GM12878 (cell line): Measurements from ENCODE around the gene BICRAL. TPM values are rescaled to one million over a fixed set of nuclear protein-coding genes. Genes with fewer than 3 reads are reported as not detected.

Source experiments
- ATAC-seq: fragments of 200-7000 bp; cut with Tn5 transposase; 3 replicates; pipeline ENCODE4 v1.9.1; 2020; ENCODE audit warnings: mild to moderate bottlenecking, moderate library complexity
- BruUV-seq: library from RNA; stranded (reverse); fragments of 400-500 nt; replicated peaks from 2 replicates; lab custom pipeline; 2021; lab: Mats Ljungman, UMichigan
- CTCF ChIA-PET: fragments of 300-600 bp; sonication (Branson Sonifier 250); formaldehyde crosslinking; extraction: SDS; loops from one replicate; lab custom pipeline; 2021; ENCODE audit warnings: inconsistent platforms; lab: Yijun Ruan, JAX
- POLR2A ChIA-PET: fragments of 350-600 bp; formaldehyde crosslinking; extraction: SDS; loops from one replicate; lab custom pipeline; 2021; ENCODE audit warnings: inconsistent platforms; lab: Charles Lee
- RAD21 ChIA-PET: fragments of 300-600 bp; sonication (Branson Sonifier 250); formaldehyde crosslinking; loops from one replicate; lab custom pipeline; 2023; ENCODE audit warnings: antibody characterized with exemption; ENCODE audit not compliant: unreplicated experiment; lab: Charles Lee
- SMC1A ChIA-PET: fragments of 300-600 bp; sonication (Branson Sonifier 250); formaldehyde crosslinking; loops from one replicate; lab custom pipeline; 2023; ENCODE audit not compliant: unreplicated experiment, uncharacterized antibody; lab: Charles Lee
- DNase-seq: peaks from one replicate; pipeline ENCODE4 v3.0.0-alpha.2; 2011; ENCODE audit warnings: low read depth, low spot score
- FAIRE-seq: peaks from 3 replicates; lab custom pipeline; 2011; peaks lifted over from hg19 to GRCh38; lab: Jason Lieb, UNC
- H2AFZ ChIP-seq: 2 replicates; pipeline ENCODE4 v1.6.0; 2011; ENCODE audit warnings: low read depth, low read length, control low read depth; ENCODE audit not compliant: control insufficient read depth
- H3K27ac ChIP-seq: 2 replicates; pipeline ENCODE4 v1.5.1; 2011; ENCODE audit warnings: control low read depth; ENCODE audit not compliant: control insufficient read depth, insufficient read depth
- H3K27me3 ChIP-seq, 2 experiments: replicated peaks in 1 of 2; 2 replicates each; pipeline versions ENCODE4 v1.6.0 to v1.6.1; 2011; ENCODE audit warnings: low read length in 1 of 2; ENCODE audit not compliant: control insufficient read depth in 2 of 2, insufficient read depth in 2 of 2
- H3K36me3 ChIP-seq, 2 experiments: 2 replicates each; pipeline ENCODE4 v1.5.1; 2011; ENCODE audit warnings: low read length in 1 of 2; ENCODE audit not compliant: control insufficient read depth in 2 of 2, insufficient read depth in 2 of 2
- H3K4me1 ChIP-seq: 2 replicates; pipeline ENCODE4 v1.6.1; 2011; ENCODE audit warnings: mild to moderate bottlenecking, low read length, moderate library complexity, mixed read lengths; ENCODE audit not compliant: control insufficient read depth, insufficient read depth
- H3K4me2 ChIP-seq: 2 replicates; pipeline ENCODE4 v1.6.0; 2011; ENCODE audit warnings: control low read depth; ENCODE audit not compliant: control insufficient read depth, insufficient read depth
- H3K4me3 ChIP-seq: fragments of 200-600 bp; sonication (generic); 2 replicates; pipeline ENCODE4 v1.5.1; 2016
- H3K79me2 ChIP-seq: 2 replicates; pipeline ENCODE4 v1.6.0; 2011; ENCODE audit warnings: low read length; ENCODE audit not compliant: control insufficient read depth, insufficient read depth
- H3K9ac ChIP-seq: 2 replicates; pipeline ENCODE4 v1.8.0; 2011; ENCODE audit warnings: low read length, control low read depth, mixed read lengths; ENCODE audit not compliant: control insufficient read depth, insufficient read depth
- H3K9me3 ChIP-seq: replicated peaks from 3 replicates; pipeline ENCODE4 v1.5.1; 2011; ENCODE audit warnings: mild to moderate bottlenecking, low read length; ENCODE audit not compliant: control insufficient read depth, insufficient read depth
- H4K20me1 ChIP-seq: 2 replicates; pipeline ENCODE4 v1.6.0; 2011; ENCODE audit not compliant: control insufficient read depth, insufficient read depth
- ATF3 ChIP-seq: IDR thresholded peaks from 2 replicates; pipeline ENCODE4 v1.6.1; 2011; ENCODE audit warnings: low read depth, mild to moderate bottlenecking, low read length, moderate library complexity, borderline replicate concordance; ENCODE audit errors: extremely low read depth
- BCL11A ChIP-seq: IDR thresholded peaks from 2 replicates; pipeline ENCODE4 v1.6.1; 2011; ENCODE audit warnings: low read depth, low read length
- BHLHE40 ChIP-seq, 2 experiments: fragments of 450-650 bp in 1 of 2; IDR thresholded peaks; 2 replicates each; pipeline ENCODE4 v1.6.1; 2011 to 2017; ENCODE audit warnings: low read depth in 2 of 2, borderline replicate concordance in 1 of 2, improper control_type of control experiment in 1 of 2, low read length in 1 of 2, mild to moderate bottlenecking in 1 of 2
- EGR1 ChIP-seq, 2 experiments: IDR thresholded peaks; 1 replicate in 1 of 2; 2 replicates in 1 of 2; pipeline ENCODE4 v1.6.1; 2011 to 2012; ENCODE audit warnings: low read depth in 2 of 2, low read length in 2 of 2, borderline replicate concordance in 1 of 2, mild to moderate bottlenecking in 1 of 2, moderate library complexity in 1 of 2
- MYC ChIP-seq: IDR thresholded peaks from 2 replicates; pipeline ENCODE4 v1.6.1; 2011; ENCODE audit warnings: mild to moderate bottlenecking, low read length, moderate library complexity, inconsistent platforms; ENCODE audit not compliant: insufficient read depth, insufficient replicate concordance, insufficient read length, severe bottlenecking
- POLR2AphosphoS5 ChIP-seq: IDR thresholded peaks from 2 replicates; pipeline ENCODE4 v1.6.1; 2011; ENCODE audit warnings: mild to moderate bottlenecking, low read length, inconsistent platforms
- STAT3 ChIP-seq: IDR thresholded peaks from 2 replicates; pipeline ENCODE4 v1.6.1; 2011; ENCODE audit warnings: low read depth, low read length, improper control_type of control experiment
- ZNF384 ChIP-seq: IDR thresholded peaks from 2 replicates; pipeline ENCODE4 v1.6.1; 2012; ENCODE audit warnings: low read depth, mild to moderate bottlenecking, low read length, improper control_type of control experiment, borderline replicate concordance
- WGBS: methylation state at CpG from one replicate; pipeline ENCODE4 v1.1.6; 2016; ENCODE audit warnings: low lambda C conversion rate; ENCODE audit not compliant: insufficient replicate concordance, insufficient coverage; ENCODE audit errors: missing lambda C conversion rate; 5-methylcytosine and 5-hydroxymethylcytosine counted together
- in situ Hi-C: fragments of 300-500 bp; cut with MboI; formaldehyde crosslinking; loops from 9 replicates; pipeline ENCODE4 v1.14.3; 2018; ENCODE audit warnings: mixed read lengths
- intact Hi-C: fragments of 100-400 bp; cut with micrococcal nuclease; formaldehyde crosslinking; loops from one replicate; pipeline ENCODE4 v1.14.2; 2022; ENCODE audit not compliant: unreplicated experiment
- polyA plus RNA-seq, 11 experiments: library from polyadenylated mRNA; depleted of rRNA in 4 of 11; unstranded in 6 of 11; stranded (reverse) in 5 of 11; fragments of >200 nt; fragmentation: Nextera tagmentation in 4 of 11; fragmentation: Illumina TruSeq in 1 of 11; extraction: Ambion mirVana in 4 of 11; extraction: Trizol in 1 of 11; gene quantifications; 1 replicate in 1 of 11; 2 replicates in 10 of 11; pipeline versions ENCODE4 v1.2.1 to v1.2.3, GENCODE V29; 2011 to 2016; ENCODE audit warnings: inconsistent platforms in 2 of 11, missing spikeins in 2 of 11, low read depth in 1 of 11
- total RNA-seq, 4 experiments: library from RNA; depleted of rRNA in 3 of 4; stranded (reverse); fragments of >200 nt in 3 of 4; fragmentation: Illumina TruSeq in 1 of 4; extraction: Trizol in 1 of 4; gene quantifications; 2 replicates each; pipeline versions ENCODE4 v1.2.1 to v1.2.3, GENCODE V29; 2013 to 2021
- TF ChIP-seq, protein P1 (sequence below): IDR thresholded peaks from 2 replicates; pipeline ENCODE4 v1.6.1; 2012; ENCODE audit warnings: low read length, inconsistent platforms
- TF ChIP-seq, protein P2 (sequence below): IDR thresholded peaks from 2 replicates; pipeline ENCODE4 v1.6.1; 2011; ENCODE audit warnings: mild to moderate bottlenecking, low read depth, low read length, moderate library complexity; ENCODE audit not compliant: insufficient replicate concordance

BICRAL gene
- total and polyA plus RNA-seq, 10 of the 15 experiments (the other 5 are each of a cell fraction or from before 2014, with no cell fraction given), result 1.9 to 16.6 (median 8.5) TPM

- BruUV-seq, result no TSS peak
- ChIA-PET RAD21 (interaction anchor here (0.8 to 17.0 kb wide), 5 partner anchors 11 to 217 kb away, joined by 3 to 227 read pairs (median 6); partner anchors contain the start of genes RPL7L1, TBCC and UBR2), SMC1A (interaction anchor here (0.9 to 2.9 kb wide), 6 partner anchors 9 to 848 kb away, joined by 3 to 12 read pairs (median 4); partner anchors contain the start of gene TBCC), POLR2A (interaction anchor here (0.6 to 7.4 kb wide), 9 partner anchors 9 to 1247 kb away, joined by 3 to 82 read pairs (median 4); partner anchors contain the start of gene TBCC), CTCF (interaction anchor here (1.7 to 2.0 kb wide), 2 partner anchors 9 to 10 kb away, joined by 5 to 8 read pairs; no protein-coding TSS in a partner anchor)
- Histone ChIP-seq H3K79me2 (peaks cover 74% of the 10 kb centered on the region), H3K9ac (peak overlapping the region; percentile 100), H3K9me3 (no peaks in the 10 kb centered on the region), H2AFZ (no peak overlapping the region), H3K4me1 (peaks cover 37% of the 10 kb centered on the region), H3K36me3 (no peaks in the 10 kb centered on the region), H3K27ac (peak overlapping the region; percentile 99), H4K20me1 (no peaks in the 10 kb centered on the region), H3K4me3 (no peak overlapping the region), H3K27me3 (no peaks in the 10 kb centered on the region), H3K4me2 (no peak overlapping the region)
- intact Hi-C loops (loop anchor here (5.0 to 10.0 kb wide), 2 partner anchors 111 to 393 kb away; partner anchors contain the start of gene SRF), in situ Hi-C loops (no loop called here)
- TF ChIP-seq ZNF384 (0 out of 2 replicates have a peak, but pooled peaks have one; percentile 1), BCL11A (no peak)
- DNase-seq (no peak), FAIRE-seq (no peak), ATAC-seq (no peak)
- WGBS, result 0% methylated on average over 4 of the region's 4 CpGs
Measured at GRCh38 chr6:42781546-42781795, 381 bp upstream of the BICRAL start.

GRCh38 chr6:42782689-42783176 is 881 bp downstream of the BICRAL start:
- Histone ChIP-seq H4K20me1 (no peaks in the 10 kb centered on the region), H3K79me2 (peaks cover 84% of the 10 kb centered on the region), H3K27me3 (no peaks in the 10 kb centered on the region), H3K9ac (peak overlapping the region; percentile 100), H3K9me3 (no peaks in the 10 kb centered on the region), H3K4me1 (peaks cover 31% of the 10 kb centered on the region), H2AFZ (no peak overlapping the region), H3K4me3 (peak overlapping the region; percentile 86), H3K27ac (peak overlapping the region; percentile 99), H3K4me2 (peak overlapping the region; percentile 17; the same call in 1 of the 2 replicates), H3K36me3 (no peaks in the 10 kb centered on the region)
- RAD21 ChIA-PET, result interaction anchor here (0.6 to 17.0 kb wide), 6 partner anchors 12 to 171 kb away, joined by 3 to 227 read pairs (median 5); partner anchors contain the start of genes RPL7L1 and TBCC
- in situ Hi-C loops, result no loop called here
- 1% methylated on average over 13 of the region's 51 CpGs for WGBS
- ATAC-seq (peak; percentile 41), DNase-seq (no peak), FAIRE-seq (no peak)
- intact Hi-C loops, result loop anchor here (5.0 to 10.0 kb wide), 2 partner anchors 110 to 392 kb away; partner anchors contain the start of gene SRF
- BruUV-seq, result no TSS peak
- POLR2A ChIA-PET, result interaction anchor here (0.6 to 7.4 kb wide), 8 partner anchors 7 to 343 kb away, joined by 3 to 82 read pairs (median 6); partner anchors contain the start of genes RPL7L1 and TBCC
- CTCF ChIA-PET, result interaction anchor here (0.8 kb wide), 1 partner anchor 37 kb away, joined by 3 read pairs; the partner anchor contains the start of gene TBCC
- SMC1A ChIA-PET, result interaction anchor here (2.9 kb wide), 1 partner anchor 11 kb away, joined by 12 read pairs; no protein-coding TSS in a partner anchor
- TF ChIP-seq BHLHE40 (IDR thresholded peaks at IDR 0.05; ENCODE audit: borderline replicate concordance in 1 of 2, low read depth in 2 of 2, low read length in 1 of 2), result 0 out of 4 replicates have a peak, but pooled peaks of 1 of the 2 experiments have one; percentile 44
- peak; percentile 35 for TF ChIP-seq POLR2AphosphoS5
- TF ChIP-seq EGR1 (IDR thresholded peaks at IDR 0.05; ENCODE audit: borderline replicate concordance in 1 of 2, low read depth in 2 of 2, low read length in 2 of 2), result 0 out of 3 replicates have a peak, but pooled peaks of 1 of the 2 experiments have one; percentile 11
- no peak for TF ChIP-seq ATF3
- peak; percentile 19 for TF ChIP-seq MYC
- TF ChIP-seq, protein P1, sequence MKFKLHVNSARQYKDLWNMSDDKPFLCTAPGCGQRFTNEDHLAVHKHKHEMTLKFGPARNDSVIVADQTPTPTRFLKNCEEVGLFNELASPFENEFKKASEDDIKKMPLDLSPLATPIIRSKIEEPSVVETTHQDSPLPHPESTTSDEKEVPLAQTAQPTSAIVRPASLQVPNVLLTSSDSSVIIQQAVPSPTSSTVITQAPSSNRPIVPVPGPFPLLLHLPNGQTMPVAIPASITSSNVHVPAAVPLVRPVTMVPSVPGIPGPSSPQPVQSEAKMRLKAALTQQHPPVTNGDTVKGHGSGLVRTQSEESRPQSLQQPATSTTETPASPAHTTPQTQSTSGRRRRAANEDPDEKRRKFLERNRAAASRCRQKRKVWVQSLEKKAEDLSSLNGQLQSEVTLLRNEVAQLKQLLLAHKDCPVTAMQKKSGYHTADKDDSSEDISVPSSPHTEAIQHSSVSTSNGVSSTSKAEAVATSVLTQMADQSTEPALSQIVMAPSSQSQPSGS, result 0 out of 2 replicates have a peak, but pooled peaks have one; percentile 20
- TF ChIP-seq STAT3, result no peak
- TF ChIP-seq, protein P2, sequence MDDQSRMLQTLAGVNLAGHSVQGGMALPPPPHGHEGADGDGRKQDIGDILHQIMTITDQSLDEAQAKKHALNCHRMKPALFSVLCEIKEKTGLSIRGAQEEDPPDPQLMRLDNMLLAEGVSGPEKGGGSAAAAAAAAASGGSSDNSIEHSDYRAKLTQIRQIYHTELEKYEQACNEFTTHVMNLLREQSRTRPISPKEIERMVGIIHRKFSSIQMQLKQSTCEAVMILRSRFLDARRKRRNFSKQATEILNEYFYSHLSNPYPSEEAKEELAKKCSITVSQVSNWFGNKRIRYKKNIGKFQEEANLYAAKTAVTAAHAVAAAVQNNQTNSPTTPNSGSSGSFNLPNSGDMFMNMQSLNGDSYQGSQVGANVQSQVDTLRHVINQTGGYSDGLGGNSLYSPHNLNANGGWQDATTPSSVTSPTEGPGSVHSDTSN, result peak; percentile 20
